Effector memory CD4-positive, alpha-beta T cell (primary cell): ENCODE measurements around the gene DAGLA.

Experiments used
- DNase-seq, 3 donors: peaks; one replicate each; pipeline ENCODE4 v3.0.0-alpha.2; 2020
- H3K27ac ChIP-seq: 2 replicates; pipeline ENCODE4 v1.7.0; 2013; ENCODE audit warnings: mild to moderate bottlenecking, low read length, moderate library complexity; ENCODE audit not compliant: insufficient read depth, poor library complexity, severe bottlenecking
- H3K27me3 ChIP-seq: replicated peaks from 2 replicates; pipeline ENCODE4 v1.7.0; 2013; ENCODE audit warnings: mild to moderate bottlenecking, low read length; ENCODE audit not compliant: insufficient read depth, control insufficient read depth, poor library complexity, severe bottlenecking
- H3K36me3 ChIP-seq: 2 replicates; pipeline ENCODE4 v1.7.0; 2013; ENCODE audit warnings: mild to moderate bottlenecking, low read length, moderate library complexity; ENCODE audit not compliant: control insufficient read depth, insufficient read depth
- H3K4me1 ChIP-seq: 2 replicates; pipeline ENCODE4 v1.7.0; 2013; ENCODE audit warnings: low read length, mild to moderate bottlenecking; ENCODE audit not compliant: control insufficient read depth, insufficient read depth, poor library complexity, severe bottlenecking
- H3K4me3 ChIP-seq: 2 replicates; pipeline ENCODE4 v1.7.0; 2013; ENCODE audit warnings: low read length, low read depth, mild to moderate bottlenecking; ENCODE audit not compliant: insufficient read depth, poor library complexity, severe bottlenecking
- H3K9me3 ChIP-seq: 2 replicates; pipeline ENCODE4 v1.7.0; 2013; ENCODE audit warnings: mild to moderate bottlenecking, low read length, moderate library complexity; ENCODE audit not compliant: control insufficient read depth

Gene DAGLA

GRCh38 chr11:61761440-61762222, 81.4 kb downstream of the DAGLA start:
- Histone ChIP-seq H3K27me3 (no peaks in the 10 kb centered on the region), H3K9me3 (no peaks in the 10 kb centered on the region), H3K4me1 (no peaks in the 10 kb centered on the region), H3K27ac (no peak overlapping the region), H3K4me3 (no peak overlapping the region), H3K36me3 (no peaks in the 10 kb centered on the region)
- no peak for DNase-seq

GRCh38 chr11:61762223-61762615, 82.0 kb downstream of the DAGLA start:
- Histone ChIP-seq H3K4me1 (no peaks in the 10 kb centered on the region), H3K9me3 (no peaks in the 10 kb centered on the region), H3K36me3 (no peaks in the 10 kb centered on the region), H3K27ac (no peak overlapping the region), H3K4me3 (no peak overlapping the region), H3K27me3 (no peaks in the 10 kb centered on the region)
- DNase-seq: no peak

- Histone ChIP-seq H3K27ac (no peak overlapping the region), H3K36me3 (no peaks in the 10 kb centered on the region), H3K27me3 (no peaks in the 10 kb centered on the region), H3K9me3 (no peaks in the 10 kb centered on the region), H3K4me1 (no peaks in the 10 kb centered on the region), H3K4me3 (no peak overlapping the region)
- DNase-seq: no peak
Measured at GRCh38 chr11:61762798-61763197, 82.6 kb downstream of the DAGLA start.

- DNase-seq: no peak
- no peaks in the 10 kb centered on the region for H3K27me3 ChIP-seq
- H3K36me3 ChIP-seq: no peaks in the 10 kb centered on the region
- H3K4me3 ChIP-seq: no peak overlapping the region
- no peak overlapping the region for H3K27ac ChIP-seq
- no peaks in the 10 kb centered on the region for H3K4me1 ChIP-seq
- no peaks in the 10 kb centered on the region for H3K9me3 ChIP-seq
Measured at GRCh38 chr11:61763930-61764605, 83.9 kb downstream of the DAGLA start.

- H3K4me3 ChIP-seq: no peak overlapping the region
- H3K4me1 ChIP-seq: no peaks in the 10 kb centered on the region
- DNase-seq: no peak
- no peaks in the 10 kb centered on the region for H3K27me3 ChIP-seq
- no peaks in the 10 kb centered on the region for H3K9me3 ChIP-seq
- no peak overlapping the region for H3K27ac ChIP-seq
- no peaks in the 10 kb centered on the region for H3K36me3 ChIP-seq
Measured at GRCh38 chr11:61764606-61765260, 84.5 kb downstream of the DAGLA start.

- H3K9me3 ChIP-seq: no peaks in the 10 kb centered on the region
- no peaks in the 10 kb centered on the region for H3K4me1 ChIP-seq
- no peaks in the 10 kb centered on the region for H3K27me3 ChIP-seq
- H3K27ac ChIP-seq: no peak overlapping the region
- no peak for DNase-seq
- H3K36me3 ChIP-seq: no peaks in the 10 kb centered on the region
- H3K4me3 ChIP-seq: no peak overlapping the region
Measured at GRCh38 chr11:61765550-61766253, 85.5 kb downstream of the DAGLA start.

- Histone ChIP-seq H3K36me3 (no peaks in the 10 kb centered on the region), H3K9me3 (no peaks in the 10 kb centered on the region), H3K4me3 (no peak overlapping the region), H3K27ac (no peak overlapping the region), H3K4me1 (no peaks in the 10 kb centered on the region), H3K27me3 (no peaks in the 10 kb centered on the region)
- DNase-seq: no peak
Measured at GRCh38 chr11:61766353-61766841, 86.2 kb downstream of the DAGLA start.

GRCh38 chr11:61768376-61769076, 88.3 kb downstream of the DAGLA start:
- no peak for DNase-seq
- H3K4me3 ChIP-seq: no peak overlapping the region
- no peaks in the 10 kb centered on the region for H3K36me3 ChIP-seq
- H3K9me3 ChIP-seq: no peaks in the 10 kb centered on the region
- no peak overlapping the region for H3K27ac ChIP-seq
- no peaks in the 10 kb centered on the region for H3K27me3 ChIP-seq
- H3K4me1 ChIP-seq: peaks cover 11% of the 10 kb centered on the region

- DNase-seq: no peak
- Histone ChIP-seq H3K4me1 (peaks cover 11% of the 10 kb centered on the region), H3K36me3 (no peaks in the 10 kb centered on the region), H3K9me3 (no peaks in the 10 kb centered on the region), H3K4me3 (no peak overlapping the region), H3K27ac (no peak overlapping the region), H3K27me3 (no peaks in the 10 kb centered on the region)
Measured at GRCh38 chr11:61769169-61769920, 89.2 kb downstream of the DAGLA start.
